SK-N-SH treated with all-trans-retinoic acid at 6 μM for 48 hours (cell line): ENCODE results near the gene GPR152.

Experiments used
- SNAI2 ChIP-seq: fragments of 250-450 bp; sonication (Bioruptor Pico); IDR thresholded peaks from 2 replicates; pipeline ENCODE4 v1.5.0; 2020; ENCODE audit warnings: mild to moderate bottlenecking, moderate library complexity
- TCF4 ChIP-seq: fragments of 250-450 bp; sonication (Bioruptor Pico); IDR thresholded peaks from 2 replicates; pipeline ENCODE4 v1.8.0; 2021; ENCODE audit warnings: mild to moderate bottlenecking, moderate library complexity, borderline replicate concordance
- TOX ChIP-seq: fragments of 250-450 bp; sonication (Bioruptor Pico); IDR thresholded peaks from 2 replicates; pipeline ENCODE4 v1.8.0; 2021; ENCODE audit warnings: mild to moderate bottlenecking, moderate library complexity, borderline replicate concordance
- ZFP3 ChIP-seq: fragments of 250-450 bp; sonication (Bioruptor Pico); IDR thresholded peaks from 2 replicates; pipeline ENCODE4 v1.5.0; 2020; ENCODE audit warnings: mild to moderate bottlenecking, moderate library complexity
- ZFP30 ChIP-seq: fragments of 450-650 bp; formaldehyde crosslinking; IDR thresholded peaks from 2 replicates; pipeline ENCODE4 v1.5.0; 2022; ENCODE audit warnings: mild to moderate bottlenecking, moderate library complexity
- ZNF565 ChIP-seq: fragments of 450-650 bp; formaldehyde crosslinking; conservative IDR thresholded peaks from 2 replicates; pipeline ENCODE4 v1.5.0; 2020; ENCODE audit warnings: low read depth, mild to moderate bottlenecking, moderate library complexity
- ZNF8 ChIP-seq: fragments of 450-650 bp; formaldehyde crosslinking; IDR thresholded peaks from 2 replicates; pipeline ENCODE4 v1.5.0; 2020; ENCODE audit warnings: mild to moderate bottlenecking, moderate library complexity
- TF ChIP-seq, protein P1 (sequence below): fragments of 250-450 bp; sonication (Bioruptor Pico); IDR thresholded peaks from 2 replicates; pipeline ENCODE4 v1.5.1; 2020; ENCODE audit warnings: low read depth, mild to moderate bottlenecking, moderate library complexity

DNA sequence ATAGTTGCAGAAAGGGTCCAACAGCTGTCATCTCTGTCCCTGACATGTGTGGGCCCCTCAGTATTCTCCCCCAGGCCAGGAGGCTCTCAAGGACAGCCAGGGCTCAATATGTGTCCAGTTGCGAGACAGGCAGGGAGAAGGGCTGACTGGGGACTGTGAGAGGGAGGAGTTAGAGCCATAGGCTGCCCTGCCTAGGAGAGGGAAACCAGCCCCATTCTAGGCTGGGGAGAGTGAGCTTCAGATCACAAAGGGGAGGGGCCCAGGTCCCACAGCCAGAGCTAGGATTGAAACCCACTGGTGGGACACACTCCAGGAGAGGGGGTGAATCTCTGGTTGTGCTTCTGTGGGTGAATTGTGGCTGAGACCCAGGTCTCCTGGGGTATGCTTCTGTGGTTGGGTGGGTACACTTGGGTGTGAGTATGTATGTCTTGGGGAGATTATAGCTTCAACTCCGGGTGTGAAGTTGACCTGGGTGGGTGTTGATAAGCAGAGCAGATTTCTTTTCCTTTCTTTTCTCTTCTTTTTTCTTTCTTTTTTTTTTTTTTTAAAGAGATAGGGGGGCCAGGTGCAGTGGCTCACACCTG, 39.2 kb downstream of the GPR152 start:
- TF ChIP-seq TCF4 (CRISPR knock-in tag) (no peak), SNAI2 (CRISPR knock-in tag) (no peak), ZNF8 (no peak), ZNF565 (no peak), ZFP3 (CRISPR knock-in tag) (no peak), ZFP30 (CRISPR knock-in tag) (no peak), TOX (CRISPR knock-in tag) (no peak)
- TF ChIP-seq, protein P1, sequence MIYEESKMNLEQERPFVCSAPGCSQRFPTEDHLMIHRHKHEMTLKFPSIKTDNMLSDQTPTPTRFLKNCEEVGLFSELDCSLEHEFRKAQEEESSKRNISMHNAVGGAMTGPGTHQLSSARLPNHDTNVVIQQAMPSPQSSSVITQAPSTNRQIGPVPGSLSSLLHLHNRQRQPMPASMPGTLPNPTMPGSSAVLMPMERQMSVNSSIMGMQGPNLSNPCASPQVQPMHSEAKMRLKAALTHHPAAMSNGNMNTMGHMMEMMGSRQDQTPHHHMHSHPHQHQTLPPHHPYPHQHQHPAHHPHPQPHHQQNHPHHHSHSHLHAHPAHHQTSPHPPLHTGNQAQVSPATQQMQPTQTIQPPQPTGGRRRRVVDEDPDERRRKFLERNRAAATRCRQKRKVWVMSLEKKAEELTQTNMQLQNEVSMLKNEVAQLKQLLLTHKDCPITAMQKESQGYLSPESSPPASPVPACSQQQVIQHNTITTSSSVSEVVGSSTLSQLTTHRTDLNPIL (CRISPR knock-in tag) = no peak
